HL-60/S4 treated with phorbol 12-myristate 13-acetate at 8.2 ng/mL for 4 days and 3 days (cell line): Measurements from ENCODE around the gene RPGR.

Experiments used
- in situ Hi-C: fragments of 300-500 bp; cut with MboI; formaldehyde crosslinking; loops from 2 replicates; pipeline ENCODE4 v1.15.0; 2022; ENCODE audit warnings: low sequenced_read_pairs

RPGR gene

DNA sequence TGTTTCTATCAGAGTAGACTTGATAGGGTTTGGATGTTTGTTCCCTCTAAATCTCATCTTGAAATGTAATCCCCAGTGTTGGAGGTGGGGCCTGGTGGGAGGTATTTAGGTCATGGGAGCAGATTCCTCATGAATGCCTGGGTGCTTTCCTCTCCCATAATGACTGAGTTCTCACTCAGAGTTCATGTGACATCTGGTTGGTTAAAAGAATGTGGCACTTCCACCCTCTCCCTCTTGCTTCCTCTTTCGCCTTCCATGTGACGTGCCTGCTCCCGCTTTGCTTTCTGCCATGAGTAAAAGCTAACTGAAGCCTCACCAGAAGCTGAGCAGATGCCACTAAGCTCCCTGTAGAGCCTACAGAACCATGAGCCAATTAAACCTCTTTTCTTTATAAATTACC is 59.3 kb downstream of the RPGR start:
- in situ Hi-C loops, result no loop called here

DNA sequence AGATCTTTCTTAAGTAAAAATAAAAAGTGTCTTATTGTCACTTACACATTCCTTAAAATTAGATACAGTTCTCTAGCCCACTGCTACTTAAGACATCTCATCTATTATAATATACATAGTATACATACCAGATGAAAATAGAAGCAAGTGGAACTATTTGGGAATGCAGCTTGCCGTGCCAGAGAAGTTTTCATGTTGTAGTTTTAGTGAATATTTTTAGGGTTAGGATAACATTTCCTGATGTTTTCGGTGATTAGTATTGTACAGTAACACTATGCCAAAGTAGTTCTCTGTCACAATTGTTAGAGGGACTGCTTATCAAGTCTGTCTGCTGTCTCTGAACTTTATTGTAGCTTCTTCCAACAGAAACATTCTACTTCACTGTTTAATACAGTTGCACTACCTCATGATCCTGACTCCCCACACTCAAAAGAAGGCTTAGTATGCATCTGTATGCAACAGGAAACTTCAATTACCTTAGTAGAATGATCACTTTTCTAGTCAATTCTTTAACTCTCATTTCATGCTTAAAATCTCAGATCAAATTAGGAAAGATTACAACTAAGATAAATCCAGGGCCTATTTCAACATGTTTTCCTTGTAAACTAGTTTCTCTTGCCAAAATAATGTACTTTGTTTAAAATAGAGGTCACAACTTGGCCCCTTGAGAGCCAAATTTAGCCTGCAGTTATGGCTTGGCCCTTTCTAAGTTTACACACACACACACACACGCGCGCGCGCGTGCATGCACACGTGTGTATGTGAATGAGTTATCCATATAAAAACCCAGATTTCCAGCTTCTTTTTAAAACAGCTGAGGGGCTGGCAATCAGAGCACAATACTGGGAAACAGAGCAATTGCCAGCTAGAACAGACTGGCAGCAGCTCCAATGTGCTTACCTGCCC is 64.3 kb downstream of the RPGR start:
- in situ Hi-C loops, result no loop called here

DNA sequence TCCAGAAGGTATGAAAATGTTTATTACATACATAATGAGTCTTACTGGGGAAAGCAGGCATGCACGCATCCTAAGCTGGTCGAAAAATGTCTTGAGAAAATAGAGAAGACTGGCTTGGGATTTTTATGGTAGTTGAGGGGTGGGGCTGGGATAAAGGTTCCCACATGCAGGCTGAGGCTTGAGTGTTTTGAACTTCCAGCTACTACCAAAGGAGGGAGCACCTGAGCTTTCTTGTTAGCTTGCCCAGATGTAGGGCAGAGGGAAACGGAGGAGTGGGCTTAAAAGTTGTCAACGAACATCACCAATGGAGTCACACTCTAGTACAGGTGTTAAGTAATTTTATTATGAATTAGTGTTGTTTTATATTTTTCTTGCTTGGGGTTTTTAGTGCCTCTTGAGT is 67.1 kb downstream of the RPGR start:
- in situ Hi-C loops, result no loop called here

GRCh38 chrX:38256019-38256418 is 71.3 kb downstream of the RPGR start:
- in situ Hi-C loops, result no loop called here

DNA sequence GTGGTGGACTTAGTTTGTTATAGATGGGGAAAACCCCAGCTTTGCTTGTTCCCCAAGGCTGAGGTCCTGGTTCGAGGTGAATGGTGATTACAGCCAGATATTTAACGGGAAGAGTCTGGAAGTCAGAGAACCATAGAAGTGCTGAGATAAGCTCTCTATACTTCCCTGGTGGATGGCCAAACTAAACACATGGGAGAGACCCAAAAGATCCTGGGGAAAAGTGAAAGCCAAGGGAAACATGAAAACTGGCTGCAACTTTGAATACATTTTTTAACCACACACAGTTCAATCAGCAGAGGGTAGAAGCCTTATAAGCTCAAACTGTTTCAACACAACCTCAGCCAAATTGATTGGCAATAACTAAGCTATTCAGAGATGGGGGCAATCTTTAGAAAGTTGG is 77.3 kb downstream of the RPGR start:
- in situ Hi-C loops, result no loop called here

- in situ Hi-C loops, result no loop called here
These were observed 80.3 kb downstream of the RPGR start for GRCh38 chrX:38247051-38247450.

DNA sequence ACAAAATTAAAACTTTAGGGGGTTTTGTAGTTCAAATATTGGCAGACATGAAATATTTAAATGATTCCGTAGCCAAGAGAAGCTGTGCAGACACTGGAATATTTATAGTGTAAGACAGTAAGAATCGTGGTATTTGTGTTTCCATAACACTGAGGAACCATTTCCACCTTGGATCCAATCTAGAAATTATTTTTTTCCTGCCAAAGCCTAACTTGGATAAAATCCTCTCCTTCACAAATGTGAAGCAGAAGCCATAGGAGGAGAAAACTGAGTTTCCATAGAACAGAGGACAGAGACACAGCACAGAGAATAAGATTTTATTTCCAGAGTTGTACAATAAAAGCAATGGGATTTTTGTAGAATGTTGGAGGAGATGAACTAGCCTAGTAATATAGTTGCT is 86.8 kb downstream of the RPGR start:
- in situ Hi-C loops, result no loop called here

DNA sequence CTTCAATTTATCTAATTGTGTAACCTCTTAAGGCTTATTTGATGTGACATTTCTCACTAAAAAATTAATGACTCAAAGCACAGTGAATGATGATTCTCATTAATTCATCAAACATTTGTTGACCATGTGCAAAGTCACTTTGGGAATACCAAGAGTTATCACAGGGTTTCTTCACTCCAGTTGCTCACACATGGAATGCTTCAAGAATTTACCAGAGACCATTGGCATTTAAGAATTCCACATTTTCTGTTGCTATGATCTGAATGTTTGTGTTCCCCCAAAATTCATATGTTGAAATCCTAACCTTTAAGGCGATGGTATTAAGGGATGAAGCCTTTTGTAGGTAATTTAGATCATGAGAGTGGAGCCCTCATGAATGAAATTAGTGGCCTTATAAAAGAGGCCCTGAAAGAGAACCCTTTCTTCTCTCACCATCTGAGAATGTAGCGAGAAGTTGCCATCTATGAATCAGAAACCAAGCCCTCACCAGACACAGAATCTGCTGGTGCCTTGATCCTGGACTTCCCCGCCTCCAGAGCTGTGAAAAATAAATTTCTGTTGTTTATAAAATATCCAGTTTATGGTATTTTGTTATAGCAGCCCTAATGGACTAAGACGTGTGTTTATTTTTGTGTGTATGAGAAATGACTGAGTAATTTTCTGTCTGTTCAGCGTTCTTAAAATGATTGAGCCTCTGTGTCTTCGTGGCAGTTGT is 90.3 kb downstream of the RPGR start:
- in situ Hi-C loops, result no loop called here

- in situ Hi-C loops, result no loop called here
These were observed 93.2 kb downstream of the RPGR start for GRCh38 chrX:38233891-38234667.

GRCh38 chrX:38232079-38232686 is 95.1 kb downstream of the RPGR start:
- in situ Hi-C loops, result no loop called here

DNA sequence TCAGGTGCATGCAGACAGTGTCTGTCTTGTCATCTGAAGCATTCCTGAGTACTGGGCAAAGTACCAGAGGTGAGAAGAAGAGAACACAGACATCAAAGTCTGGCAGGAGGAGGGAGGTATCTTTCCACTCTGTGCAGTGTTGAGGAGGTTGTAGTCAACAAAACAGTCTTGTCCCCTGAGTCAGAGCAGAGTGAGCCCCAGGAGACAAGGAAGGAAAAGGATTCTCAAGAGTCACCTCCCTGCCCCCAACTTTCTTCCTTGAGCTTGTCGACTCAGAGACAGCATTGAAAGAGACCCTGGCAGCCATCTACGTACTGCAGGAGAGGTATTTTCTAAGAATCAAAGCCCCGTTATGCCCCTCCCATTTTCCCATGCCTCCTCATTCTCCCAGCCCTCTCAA is 102.2 kb downstream of the RPGR start:
- in situ Hi-C loops, result no loop called here

- in situ Hi-C loops, result no loop called here
These were observed 103.1 kb downstream of the RPGR start for GRCh38 chrX:38224160-38224559.

DNA sequence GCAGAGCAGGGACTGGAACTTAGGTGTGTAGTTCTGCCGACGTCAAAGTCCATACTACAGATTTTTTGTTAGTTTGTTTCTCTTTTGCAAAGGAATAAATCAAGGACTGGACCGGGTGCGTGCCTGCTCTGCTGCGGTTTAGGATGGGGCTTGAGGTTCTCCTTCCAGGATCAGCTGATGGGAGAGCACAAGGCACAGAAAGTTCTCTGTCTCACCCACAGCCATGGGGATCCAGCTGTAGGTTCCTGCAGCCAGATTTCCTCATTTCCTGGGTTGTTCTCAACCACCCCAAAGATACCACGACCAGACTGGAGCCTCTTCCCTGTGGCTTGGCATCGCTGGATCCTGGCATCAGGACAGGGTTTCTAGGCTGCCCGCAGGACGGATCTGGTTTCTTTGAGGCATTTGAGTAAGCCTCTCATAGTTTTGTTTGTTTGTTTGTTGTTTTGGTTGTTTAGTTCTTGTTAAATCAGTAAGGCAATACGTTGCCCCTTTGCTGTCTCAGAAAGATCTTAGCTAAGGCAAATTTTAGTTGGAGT is 105.8 kb downstream of the RPGR start:
- in situ Hi-C loops, result no loop called here

- in situ Hi-C loops, result no loop called here
These were observed 106.6 kb downstream of the RPGR start, which contains the start of gene SRPX for GRCh38 chrX:38220415-38221390. SRPX (minus strand) TSS chrX:38220871; CDS start chrX:38220792, 79 bp downstream.

DNA sequence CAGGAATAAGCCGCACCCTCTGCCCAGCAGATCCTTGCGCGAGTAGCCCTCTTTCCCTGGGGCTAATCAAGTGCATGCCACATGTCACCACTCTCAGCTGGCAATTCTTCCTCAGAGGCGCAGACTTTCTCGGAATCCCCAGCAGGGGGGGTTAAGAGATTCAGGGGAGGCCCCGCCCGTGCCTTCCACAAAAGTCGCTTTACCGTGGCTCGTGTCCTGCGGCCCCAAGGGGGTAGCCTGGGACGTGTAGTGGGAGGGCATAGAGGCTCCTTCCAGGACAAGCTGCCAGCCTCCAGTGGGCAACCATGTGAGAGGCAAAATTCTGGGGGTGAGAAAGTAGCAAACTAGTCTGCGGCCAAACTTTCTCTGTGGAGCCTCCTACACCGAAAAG is 107.3 kb downstream of the RPGR start:
- in situ Hi-C loops, result no loop called here
